Stimulated activated CD4-positive, alpha-beta T cell treated with anti-CD3 and anti-CD28 coated beads, Interleukin-2, amount 100 ng/mL, for 24 hours (primary cell): ENCODE data around the gene ENTR1.

Experiments
- DNase-seq, 2 donors: peaks; one replicate each; pipeline ENCODE4 v3.0.0-alpha.2; 2020

ENTR1 gene

DNA sequence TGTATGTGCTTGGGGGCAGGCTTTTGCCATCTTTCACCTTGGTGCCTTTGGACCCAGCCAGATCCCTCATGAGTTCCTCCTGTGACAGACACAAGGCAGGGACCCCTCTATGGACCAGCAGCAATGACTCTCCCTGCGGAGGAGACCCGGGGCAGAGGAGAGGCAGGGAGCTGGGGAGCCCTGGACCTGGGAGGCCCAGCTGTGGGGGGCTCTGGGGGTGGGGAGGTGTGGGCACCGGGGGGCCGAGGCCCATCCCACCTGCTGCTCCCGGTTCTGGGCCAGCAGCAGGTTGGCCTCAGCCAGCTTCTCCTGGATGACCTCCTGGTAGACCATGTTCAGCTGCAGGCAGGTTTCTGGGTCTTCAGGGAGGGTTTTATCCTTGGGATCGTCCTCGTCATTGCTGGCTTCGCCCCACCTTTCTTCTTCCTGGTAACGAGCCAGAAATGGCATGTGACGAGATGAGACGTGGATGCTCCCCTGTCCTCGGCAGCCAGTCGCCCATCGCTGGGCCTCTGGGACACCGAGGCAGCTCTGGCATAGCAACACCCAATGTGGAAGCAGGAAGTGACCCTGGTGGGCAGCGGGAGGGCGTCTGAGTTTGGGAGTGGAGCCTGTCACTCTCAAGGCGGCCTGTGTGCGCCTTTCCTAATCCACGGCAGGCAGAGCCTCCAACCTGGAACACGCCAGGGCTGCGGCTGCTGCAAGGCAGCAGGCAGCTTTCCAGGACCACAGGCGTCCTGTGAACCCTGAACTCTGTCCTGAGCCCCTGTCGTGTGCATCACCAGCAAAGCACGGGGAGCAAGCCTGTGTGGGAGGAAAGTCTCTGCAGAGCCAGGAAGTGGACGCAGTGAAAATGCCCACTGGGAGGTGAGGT lies 14.8 kb downstream of the ENTR1 start:
- DNase-seq = no peak

DNA sequence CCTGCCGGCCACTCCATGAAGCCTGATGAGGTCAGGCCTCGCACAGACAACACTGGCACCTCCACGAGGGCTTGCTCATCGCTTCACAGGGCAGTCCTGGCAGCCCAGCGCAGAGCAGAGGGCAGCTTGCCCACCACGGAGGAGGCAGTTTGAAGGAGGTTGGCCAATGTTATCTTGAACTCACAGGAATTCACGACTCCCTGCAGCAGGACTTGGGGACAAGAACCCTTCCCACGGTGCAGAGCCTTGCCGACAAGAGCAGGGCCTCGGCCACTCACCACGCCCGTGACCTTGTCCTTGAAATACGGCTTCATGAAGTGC lies 15.4 kb downstream of the ENTR1 start:
- DNase-seq = no peak

DNA sequence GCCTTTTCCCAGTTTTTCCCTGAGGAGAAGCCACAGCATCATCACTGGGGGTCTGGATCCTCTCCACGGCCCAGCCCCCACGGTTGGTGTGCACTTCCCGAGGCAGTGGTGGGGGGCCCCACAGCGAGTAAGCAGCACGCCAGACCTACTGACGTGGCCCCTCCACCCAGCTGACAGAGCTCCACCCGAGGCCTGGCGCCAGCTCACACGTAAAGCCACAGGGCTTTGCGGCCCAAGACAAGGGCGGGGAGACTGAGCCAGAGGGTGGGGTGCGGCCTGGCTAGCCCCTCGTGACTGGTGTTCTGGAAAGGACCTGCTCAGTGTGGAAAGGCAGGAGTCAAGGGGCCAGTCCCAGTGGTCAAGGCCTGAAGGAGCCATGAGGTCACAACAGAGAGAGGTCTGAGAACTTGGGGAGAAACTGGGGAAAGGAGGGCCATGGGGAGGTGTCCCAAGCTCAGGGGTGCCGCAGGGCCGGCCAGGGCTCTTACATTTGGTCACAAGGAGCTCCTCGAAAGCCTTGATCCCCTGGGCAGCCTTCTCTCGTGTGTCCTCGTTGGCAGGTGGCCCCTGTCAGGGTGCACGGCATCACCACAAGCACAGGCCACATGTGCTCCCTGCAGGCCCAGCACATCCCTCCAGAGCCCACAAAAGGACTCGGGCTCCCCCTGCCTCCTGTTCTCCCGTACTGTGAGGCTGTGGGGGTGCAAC lies 15.9 kb downstream of the ENTR1 start:
- no peak for DNase-seq

DNA sequence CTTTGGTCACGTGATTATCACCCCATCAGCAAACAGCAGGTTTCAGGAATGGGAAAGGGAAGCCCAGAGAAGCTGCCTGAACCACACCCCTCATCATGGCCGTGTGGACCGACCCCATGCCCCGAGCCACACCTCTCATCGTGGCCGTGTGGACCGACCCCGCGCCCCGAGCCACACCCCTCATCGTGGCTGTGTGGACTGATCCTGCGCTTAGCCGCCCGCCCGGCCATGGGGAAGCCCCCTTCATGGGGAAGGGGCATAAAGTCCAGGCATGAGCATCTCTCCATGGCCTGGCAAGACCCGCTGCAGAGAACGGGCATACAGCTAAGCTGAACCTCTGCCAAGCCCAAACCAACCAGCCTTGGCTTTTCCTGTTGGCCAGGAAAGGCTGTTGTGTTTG lies 16.9 kb downstream of the ENTR1 start:
- no peak for DNase-seq

DNA sequence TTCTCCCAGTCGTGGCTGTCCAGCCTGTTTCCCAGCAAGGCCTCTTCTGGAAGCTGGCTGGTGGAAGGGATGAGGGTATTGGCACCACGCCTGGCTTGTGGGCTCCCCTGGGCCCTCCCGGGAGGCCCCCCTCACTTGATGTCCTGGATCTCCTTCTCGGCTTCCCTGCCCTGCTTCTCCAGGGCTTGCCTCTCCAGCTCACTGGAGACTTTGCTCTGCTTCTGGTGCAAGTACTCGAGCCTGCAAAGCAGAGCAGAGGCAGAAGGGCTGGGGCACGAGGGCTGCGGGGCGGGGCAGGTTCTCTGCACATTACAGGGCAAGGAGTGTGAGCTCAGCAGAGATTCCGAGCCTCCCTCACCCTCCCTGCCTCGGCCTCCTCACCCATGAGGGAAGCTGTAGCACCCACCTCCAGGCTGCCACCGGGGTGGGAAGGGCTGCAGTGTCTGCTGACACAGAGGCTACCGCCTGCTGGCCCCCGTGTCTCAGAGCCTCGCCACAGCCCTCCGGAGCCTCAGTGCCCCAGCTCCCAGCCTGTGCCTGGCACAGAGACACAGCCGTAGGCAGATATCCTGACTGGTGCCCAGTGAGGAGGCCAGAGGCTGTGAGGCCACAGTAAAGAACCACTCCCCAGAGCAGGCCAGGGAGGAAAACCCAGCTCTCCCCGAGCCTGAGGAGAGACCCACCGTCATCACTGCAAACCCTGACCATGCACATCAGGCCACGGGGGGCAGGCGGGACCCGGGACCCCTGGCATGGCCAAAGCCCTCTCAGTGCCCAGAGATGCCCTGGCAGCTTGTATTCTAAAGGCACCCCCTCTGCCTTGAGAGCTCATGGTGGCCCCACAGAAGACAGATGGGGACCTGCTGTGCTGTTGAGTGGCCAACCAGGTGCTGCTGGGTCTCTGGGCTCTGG lies 17.6 kb downstream of the ENTR1 start:
- DNase-seq = no peak

DNA sequence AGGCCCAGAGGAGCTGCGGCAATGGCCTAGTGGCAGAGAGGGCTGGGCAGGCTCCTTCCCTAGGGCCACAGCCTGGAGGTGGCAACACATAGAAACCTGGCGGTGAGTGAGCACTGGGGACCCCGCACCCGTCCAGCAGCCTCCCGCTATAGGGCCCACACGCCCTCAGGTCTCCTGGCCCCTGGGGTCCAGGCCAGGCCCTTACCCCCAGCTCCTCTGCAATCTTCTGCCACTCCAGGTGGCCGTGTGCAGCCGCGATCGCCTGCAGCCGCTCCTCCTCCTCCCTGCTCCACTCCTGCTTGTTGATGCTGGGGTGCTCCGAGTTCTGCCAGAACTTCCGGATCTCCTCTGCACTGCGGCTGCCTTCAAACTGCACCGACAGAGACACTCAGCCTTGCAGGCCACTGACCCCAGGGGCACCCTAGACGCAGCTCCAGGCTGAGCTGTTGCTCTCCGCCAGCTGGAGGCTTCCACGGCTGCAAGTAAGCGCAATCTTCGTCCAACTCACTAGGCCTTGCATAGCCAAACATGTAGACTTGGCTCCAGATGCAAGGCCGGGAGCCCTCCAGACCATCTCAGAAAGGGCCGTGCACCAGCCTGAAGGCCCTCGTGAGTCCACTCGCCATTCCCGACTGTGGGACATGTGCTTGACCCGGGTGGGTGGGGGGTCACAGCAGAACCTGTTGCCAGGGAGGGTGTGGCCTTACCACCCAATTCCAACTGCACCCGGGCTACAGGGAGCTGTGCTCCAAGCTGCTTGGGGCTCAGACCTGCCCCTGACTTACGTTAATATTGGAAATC lies 18.5 kb downstream of the ENTR1 start:
- no peak for DNase-seq

DNA sequence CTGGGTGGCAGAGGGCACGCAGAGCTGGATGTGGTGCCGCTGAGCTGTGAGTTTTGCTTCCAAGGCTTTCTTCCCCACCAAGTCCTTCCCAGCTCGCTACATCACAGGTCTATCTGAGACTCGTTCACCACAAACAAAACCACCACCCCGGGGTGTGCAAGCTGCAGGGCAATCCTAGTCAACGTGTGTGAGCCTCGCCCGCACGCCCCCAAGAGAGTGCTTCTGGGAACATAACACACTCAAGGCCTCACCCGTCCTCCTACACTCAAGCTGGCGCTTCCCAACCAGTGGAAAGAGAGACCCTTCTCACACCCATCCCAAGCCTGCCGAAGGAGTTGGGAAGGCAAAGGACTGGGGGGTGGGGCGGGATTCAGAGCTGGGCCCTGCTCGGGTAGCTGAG lies 21.0 kb downstream of the ENTR1 start:
- DNase-seq = no peak

DNA sequence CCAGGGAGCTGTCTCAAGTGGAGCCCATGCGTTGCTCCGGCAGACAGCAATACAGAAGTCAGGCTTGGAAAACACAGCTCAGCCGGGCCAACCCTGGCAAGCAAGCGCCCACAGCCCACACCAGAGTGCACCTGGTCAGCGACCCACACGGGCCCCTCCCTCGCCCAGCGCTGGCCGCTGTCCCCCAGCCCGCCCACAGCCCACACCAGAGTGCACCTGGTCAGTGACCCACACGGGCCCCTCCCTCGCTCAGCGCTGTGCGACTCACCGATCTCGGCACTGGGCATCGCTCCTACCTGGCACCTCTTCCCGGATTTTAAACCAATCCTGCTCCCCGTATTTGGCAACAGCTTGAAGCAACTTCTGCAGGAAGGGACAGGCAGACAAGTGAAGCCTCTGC lies 23.2 kb downstream of the ENTR1 start:
- DNase-seq = no peak

DNA sequence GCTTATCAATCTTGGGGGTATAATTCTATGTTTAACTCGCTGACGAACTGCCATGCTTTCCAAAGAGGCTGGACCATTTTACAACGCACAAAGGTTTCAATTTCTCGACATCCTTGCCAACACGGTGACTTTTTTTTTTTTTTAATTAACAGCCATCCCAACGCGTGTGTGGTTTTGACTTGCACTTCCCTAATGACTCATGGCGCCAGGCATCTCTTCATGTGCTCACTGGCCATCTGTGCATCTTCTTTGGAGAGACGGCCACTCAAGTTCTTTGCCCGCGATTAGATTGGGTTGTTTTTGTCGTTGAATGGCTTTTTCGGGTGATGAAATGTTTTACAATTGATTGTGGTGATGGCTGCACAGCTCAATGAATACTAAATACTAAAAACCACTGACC lies 24.4 kb downstream of the ENTR1 start:
- DNase-seq = no peak

DNA sequence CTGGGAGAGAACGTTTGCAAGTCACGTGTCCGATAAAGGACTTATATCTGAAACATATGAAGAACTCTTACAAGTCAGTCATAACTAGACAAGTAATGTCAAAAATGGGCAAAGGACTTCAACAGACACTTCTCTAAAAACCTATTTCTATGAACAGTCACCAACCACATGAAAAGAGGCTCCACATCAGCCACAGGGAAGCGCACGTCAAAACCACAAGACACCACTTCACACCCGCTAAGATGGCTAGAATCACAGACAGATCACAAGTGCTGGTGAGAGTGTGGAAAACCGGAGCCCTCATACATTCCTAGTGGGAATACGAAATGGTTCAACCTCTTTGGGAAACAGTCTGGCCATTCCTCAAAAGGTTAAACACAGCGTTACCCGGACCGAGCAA lies 25.4 kb downstream of the ENTR1 start:
- DNase-seq = peak in 1 of 2 donors; percentile 39

DNA sequence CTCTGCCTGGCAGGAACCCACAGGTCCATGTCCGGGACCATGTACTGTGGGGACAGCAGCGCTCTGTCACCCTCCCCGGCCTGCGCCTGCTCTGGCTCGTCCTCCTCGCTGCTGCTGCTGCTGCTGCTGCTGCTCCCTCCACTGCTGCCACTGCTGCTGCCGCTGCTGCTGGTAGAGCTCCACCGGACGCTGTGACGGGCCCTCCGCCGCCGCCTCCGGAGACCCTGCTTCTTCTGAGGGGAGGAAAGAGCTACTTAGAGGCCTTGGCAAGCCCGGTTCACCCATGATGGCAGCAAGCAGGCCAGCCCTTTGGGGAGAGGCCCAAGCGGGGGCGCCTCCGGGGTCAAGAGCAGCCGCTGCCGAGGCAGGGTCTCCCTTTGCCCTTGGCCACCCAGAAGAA lies 27.0 kb downstream of the ENTR1 start:
- no peak for DNase-seq

DNA sequence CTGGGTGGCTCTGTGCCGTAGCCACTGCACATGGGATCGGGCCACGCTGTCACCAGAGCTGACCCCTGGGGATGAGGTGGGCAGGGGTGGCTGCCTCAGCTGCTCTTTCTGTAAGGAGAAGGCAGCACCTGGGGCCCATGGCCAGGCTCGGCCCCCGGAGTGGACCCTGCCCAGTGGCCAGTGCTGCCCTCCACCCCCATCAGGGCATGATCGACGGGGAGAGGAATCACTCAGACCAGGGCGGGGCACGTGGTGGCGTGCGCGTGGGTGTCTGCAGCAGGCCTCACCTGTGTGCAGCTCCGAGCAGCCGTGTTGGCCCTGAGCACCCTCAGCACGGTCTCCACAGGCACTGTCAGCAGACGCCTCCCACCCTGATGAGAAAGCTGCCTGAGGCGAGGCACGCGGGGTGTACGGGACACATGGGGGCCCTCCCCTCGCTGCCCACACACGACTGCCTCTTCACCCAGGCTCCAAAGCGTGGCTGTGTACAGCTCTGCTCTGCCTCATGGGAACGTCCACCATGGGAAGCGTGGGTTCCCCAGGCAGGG lies 28.4 kb downstream of the ENTR1 start:
- no peak for DNase-seq

DNA sequence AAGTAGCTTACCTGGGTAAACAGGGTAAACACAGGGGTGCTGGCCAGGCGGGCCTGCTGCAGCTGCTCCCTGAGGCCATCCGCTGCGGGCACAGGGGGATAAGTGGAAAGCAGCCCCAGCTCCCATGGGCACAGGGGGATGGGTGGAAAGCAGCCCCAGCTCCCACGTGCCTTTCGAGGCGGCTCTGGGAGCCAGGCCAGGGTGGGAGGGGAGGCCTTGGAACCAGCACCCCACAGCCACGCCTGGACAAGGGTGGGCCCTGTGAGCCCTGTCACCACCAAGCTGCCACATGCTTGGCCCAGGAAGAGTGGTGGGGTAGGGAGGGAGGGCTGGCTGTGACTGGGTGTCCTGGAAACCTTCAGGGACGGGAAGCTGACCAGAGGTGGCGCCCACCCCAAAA lies 29.1 kb downstream of the ENTR1 start:
- no peak for DNase-seq

DNA sequence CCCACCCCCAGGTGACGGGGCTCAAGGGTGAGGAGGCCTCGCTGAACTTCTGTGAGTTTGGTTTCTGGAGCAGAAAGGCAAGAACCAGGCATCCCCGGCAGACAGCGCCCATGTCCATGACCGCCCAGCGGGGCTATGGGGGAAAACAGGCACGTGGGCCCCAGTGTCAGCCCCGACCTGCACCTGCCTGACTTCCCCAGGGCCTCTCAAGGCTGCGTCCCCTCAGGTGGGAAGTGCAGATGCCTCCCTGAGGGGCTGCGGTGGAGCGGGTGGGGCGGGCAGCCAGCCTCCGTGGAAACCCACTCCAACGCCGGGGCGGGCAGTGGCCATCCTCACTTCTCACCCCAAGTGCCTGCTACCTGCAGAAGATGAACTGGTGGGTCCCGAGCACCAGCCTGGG lies 30.0 kb downstream of the ENTR1 start:
- no peak for DNase-seq

DNA sequence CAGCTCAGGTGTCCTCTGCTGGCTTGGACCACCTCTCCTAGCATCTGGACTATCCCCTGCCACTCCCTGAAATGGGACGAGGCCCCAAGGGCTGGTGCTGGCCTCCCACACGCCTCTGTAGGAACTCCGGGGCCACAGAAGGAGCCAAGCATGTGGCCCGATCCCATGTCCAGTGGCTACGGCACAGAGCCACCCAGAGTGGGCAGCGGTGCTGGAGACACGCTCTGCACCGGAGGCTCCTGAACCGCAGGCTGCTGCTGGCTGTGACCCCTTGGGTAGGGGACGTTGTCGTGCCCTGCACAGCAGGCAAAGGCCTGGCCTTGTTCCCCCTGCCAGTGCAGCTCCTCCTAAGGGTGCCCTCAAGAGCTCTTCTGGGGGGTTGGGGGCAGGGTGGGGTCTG lies 30.5 kb downstream of the ENTR1 start:
- DNase-seq = no peak

DNA sequence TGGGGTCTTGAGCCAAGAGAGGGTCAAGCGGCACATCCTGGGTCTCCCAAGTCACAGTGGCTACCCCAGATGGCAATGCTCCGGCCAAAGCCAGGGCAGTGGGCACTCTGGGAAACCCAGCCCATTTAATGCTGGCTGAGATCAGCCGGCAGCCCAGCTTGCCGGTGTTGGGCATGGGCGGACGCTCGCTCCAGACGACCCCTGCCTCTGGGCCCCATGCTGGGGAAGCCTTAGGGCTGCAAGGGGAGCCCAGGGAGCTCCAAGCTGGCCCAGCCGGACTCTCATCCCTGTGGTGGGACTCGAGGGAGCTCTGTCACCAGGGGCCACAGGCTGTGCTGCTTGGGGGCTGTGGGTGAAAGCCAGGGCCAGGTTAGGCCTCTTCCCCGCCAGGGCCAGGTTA lies 31.0 kb downstream of the ENTR1 start:
- DNase-seq = no peak

DNA sequence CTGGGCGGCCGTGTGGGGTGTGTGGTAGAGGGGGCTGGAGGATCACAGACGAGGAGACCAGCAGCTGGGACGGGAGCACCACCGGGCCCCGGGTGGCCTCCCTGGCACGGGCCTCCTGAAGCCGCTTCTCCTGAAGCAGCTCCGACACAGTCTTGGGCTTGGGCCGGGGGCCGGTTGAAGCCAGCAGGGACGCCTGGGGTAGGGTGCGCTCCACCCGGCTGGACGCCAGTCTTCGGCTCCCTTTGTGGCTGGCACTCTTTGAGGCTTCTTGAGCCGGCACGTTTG lies 31.5 kb downstream of the ENTR1 start:
- no peak for DNase-seq

DNA sequence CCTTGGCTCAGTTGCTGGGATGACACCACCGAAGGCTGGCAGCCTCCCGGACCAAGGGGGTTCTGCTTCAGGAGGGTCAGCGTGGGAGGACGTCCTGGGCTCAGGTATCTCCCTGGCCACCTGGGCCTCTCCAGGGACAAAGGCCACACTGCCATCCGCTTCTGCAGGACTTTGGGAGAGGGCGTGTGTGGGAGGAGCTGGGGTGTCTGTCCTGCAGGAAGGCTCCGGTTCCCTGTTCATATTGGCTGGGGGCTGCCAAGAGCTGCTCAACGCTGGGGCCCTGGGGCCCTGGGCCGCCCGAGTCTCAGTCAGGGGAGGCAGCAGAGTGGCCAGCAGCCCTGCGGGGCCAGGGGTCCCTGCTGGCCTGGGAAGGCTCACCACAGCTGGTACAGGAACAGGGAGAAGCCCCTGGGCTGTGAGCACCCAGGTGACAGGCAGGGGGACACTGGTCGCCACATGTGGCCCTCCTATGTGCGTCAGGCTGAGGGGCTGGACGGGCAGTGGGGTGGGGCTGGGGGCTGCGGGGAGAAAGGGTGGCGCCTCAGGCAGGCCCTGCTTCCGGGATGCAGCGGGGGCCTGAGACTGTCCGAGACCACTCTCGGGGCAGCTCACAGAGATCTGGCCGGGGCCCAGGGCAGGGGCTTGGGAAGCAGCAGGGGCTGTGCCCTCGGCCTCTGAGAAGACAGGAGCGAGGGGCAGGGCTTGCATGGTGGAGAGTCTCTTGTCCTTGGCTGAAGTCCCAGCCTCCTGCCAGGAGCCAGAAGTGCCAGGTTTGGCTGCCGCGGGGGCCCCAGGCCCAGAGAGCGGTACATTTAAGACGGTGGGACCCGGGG lies 32.0 kb downstream of the ENTR1 start:
- DNase-seq = no peak

DNA sequence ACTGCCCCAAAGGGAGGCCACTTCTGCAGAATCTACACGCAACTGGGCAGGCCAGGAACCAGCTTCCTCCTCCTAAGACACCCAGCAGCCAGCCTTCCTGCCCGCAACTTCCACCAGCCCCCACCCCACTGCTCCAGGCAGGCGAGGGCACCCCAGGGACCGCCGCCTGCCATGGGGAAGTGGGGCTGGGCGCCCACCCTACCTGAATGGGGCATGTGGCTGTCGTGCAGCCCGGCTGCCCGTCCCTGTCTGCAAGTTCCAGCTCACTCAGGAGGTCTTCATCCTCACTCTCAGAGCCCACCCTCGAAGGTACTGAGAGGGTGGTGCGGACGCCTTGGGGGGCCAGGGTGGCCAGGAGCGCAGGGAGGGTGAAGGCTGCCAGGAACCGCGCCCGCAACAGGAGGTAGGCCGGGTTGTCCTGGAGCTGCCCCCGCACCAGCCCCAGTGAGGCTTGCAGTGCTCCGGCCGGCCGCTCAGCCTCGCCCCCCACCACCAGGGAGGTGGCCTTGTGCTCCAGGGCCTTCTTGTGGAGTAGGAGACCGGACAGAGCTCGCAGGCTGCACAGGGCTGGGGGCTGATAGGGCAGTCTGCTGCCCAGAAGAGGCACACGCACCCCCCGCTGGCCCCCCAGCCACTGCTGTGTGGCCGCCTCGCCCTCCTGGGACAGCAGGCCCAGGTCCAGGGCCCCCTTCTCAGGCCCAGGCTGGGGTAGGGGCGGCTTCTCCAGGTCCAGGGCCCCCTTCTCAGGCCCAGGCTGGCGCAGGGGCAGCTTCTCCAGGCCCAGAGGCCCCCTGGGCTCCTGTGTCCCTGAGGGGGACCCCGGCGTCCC lies 32.9 kb downstream of the ENTR1 start:
- no peak for DNase-seq

DNA sequence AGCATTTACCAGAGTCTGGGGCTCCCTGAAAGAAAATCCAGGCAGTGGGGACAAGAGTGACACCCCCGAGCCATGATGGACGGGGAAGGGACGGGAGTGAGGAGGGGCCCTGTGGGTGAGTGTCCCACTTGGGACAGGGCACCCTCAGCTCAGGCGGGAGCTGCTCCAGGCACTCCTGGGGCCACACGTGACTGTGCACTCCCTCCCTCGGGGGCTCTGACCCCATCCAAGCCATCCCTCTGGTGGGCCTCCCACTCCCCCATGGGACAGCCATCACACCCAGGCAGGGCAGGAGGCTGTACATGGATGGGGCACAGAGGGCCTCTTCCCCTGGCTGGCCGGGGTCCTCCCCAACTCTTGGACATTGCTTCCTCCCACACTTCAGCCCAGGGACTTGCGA lies 34.0 kb downstream of the ENTR1 start:
- no peak for DNase-seq

DNA sequence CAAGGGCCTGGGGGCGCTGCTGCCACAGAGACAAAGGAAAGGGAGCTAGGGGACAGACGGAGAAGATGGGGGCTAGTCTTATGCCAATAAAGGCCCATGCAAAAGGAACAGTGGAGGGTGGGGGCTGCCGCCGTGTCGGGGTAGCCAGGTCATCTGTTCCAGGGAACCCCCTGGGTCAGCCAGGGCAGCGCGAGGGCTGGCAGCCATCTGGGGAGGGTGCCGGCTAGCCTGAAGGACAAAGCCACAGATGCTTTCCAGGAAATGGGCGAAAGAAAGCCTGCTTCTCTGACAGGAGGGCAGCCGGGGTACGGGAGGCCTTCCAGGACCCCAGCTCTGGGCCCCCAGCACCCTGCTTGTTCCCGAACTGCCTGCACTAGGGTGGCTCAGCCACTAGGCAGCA lies 35.3 kb downstream of the ENTR1 start:
- DNase-seq = no peak
